HepG2 (cell line): Measurements from ENCODE around the gene MSANTD1. TPM values are rescaled to one million over a fixed set of nuclear protein-coding genes. Genes with fewer than 3 reads are reported as not detected.

Experiments used
- ATAC-seq: fragments of 200-7000 bp; cut with Tn5 transposase; 3 replicates; pipeline ENCODE4 v1.9.1; 2020; ENCODE audit warnings: mild to moderate bottlenecking, moderate library complexity
- BruUV-seq: library from RNA; stranded (reverse); fragments of 400-500 nt; replicated peaks from 2 replicates; lab custom pipeline; 2021; lab: Mats Ljungman, UMichigan
- CTCF ChIA-PET: fragments of 300-600 bp; formaldehyde crosslinking; extraction: SDS; loops from one replicate; lab custom pipeline; 2021; ENCODE audit warnings: low total read pairs, inconsistent platforms, low intra/inter-chr PET ratio; lab: Yijun Ruan, JAX
- POLR2A ChIA-PET: fragments of 350-600 bp; sonication (Branson Sonifier 250); formaldehyde crosslinking; loops from one replicate; lab custom pipeline; 2020; ENCODE audit warnings: antibody characterized with exemption, inconsistent platforms; lab: Yijun Ruan, JAX
- DNase-seq: peaks from one replicate; pipeline ENCODE4 v3.0.0-alpha.2; 2015; ENCODE audit warnings: low spot score
- FAIRE-seq: peaks from 3 replicates; lab custom pipeline; 2011; peaks lifted over from hg19 to GRCh38; lab: Jason Lieb, UNC
- H2AFZ ChIP-seq: one replicate; pipeline ENCODE4 v1.6.1; 2011; ENCODE audit warnings: low read length, inconsistent platforms
- H3K27ac ChIP-seq: fragments of 300-600 bp; 3 replicates; pipeline ENCODE4 v1.8.0; 2011; ENCODE audit warnings: mixed run types, mild to moderate bottlenecking, mixed read lengths, low read length, inconsistent platforms; ENCODE audit not compliant: insufficient read depth; ENCODE audit errors: extremely low read length
- H3K27me3 ChIP-seq, 2 experiments: fragments of 200-600 bp in 1 of 2; 2 replicates in 1 of 2; 3 replicates in 1 of 2; pipeline versions ENCODE4 v1.6.0 to v1.8.0; 2011; ENCODE audit warnings: low read length in 2 of 2, mild to moderate bottlenecking in 2 of 2, moderate library complexity in 2 of 2, inconsistent platforms in 1 of 2; ENCODE audit not compliant: insufficient read depth in 2 of 2, control insufficient read depth in 1 of 2
- H3K36me3 ChIP-seq, 2 experiments: fragments of 200-600 bp in 1 of 2; replicated peaks in 1 of 2; 2 replicates in 1 of 2; 3 replicates in 1 of 2; pipeline versions ENCODE4 v1.5.1 to v1.8.0; 2011; ENCODE audit warnings: low read length in 2 of 2, inconsistent platforms in 1 of 2; ENCODE audit not compliant: insufficient read depth in 2 of 2, control insufficient read depth in 1 of 2
- H3K4me1 ChIP-seq: 2 replicates; pipeline ENCODE4 v1.5.1; 2012; ENCODE audit warnings: low read length, inconsistent platforms; ENCODE audit not compliant: insufficient read depth
- H3K4me2 ChIP-seq: 2 replicates; pipeline ENCODE4 v1.6.0; 2011; ENCODE audit warnings: low read depth, low read length, inconsistent platforms
- H3K4me3 ChIP-seq, 3 experiments: fragments of 200-600 bp in 1 of 3; sonication (generic), shearing (Covaris generic) in 1 of 3; replicated peaks in 1 of 3; 2 replicates each; pipeline ENCODE4 v1.5.1; 2011 to 2016; ENCODE audit warnings: low read length in 3 of 3, inconsistent platforms in 2 of 3, low read depth in 2 of 3, mild to moderate bottlenecking in 2 of 3, control low read depth in 1 of 3, mixed read lengths in 1 of 3; ENCODE audit not compliant: insufficient read depth in 1 of 3
- H3K79me2 ChIP-seq: one replicate; pipeline ENCODE4 v1.6.1; 2011; ENCODE audit warnings: low read length, inconsistent platforms; ENCODE audit not compliant: insufficient read depth
- H3K9ac ChIP-seq: 2 replicates; pipeline ENCODE4 v1.6.0; 2011; ENCODE audit warnings: mild to moderate bottlenecking, low read depth, low read length, inconsistent platforms; ENCODE audit not compliant: insufficient read depth
- H3K9me3 ChIP-seq: 2 replicates; pipeline ENCODE4 v1.5.1; 2012; ENCODE audit warnings: mild to moderate bottlenecking, low read length
- H4K20me1 ChIP-seq: 2 replicates; pipeline ENCODE4 v1.6.0; 2011; ENCODE audit warnings: inconsistent platforms, mild to moderate bottlenecking, low read length, moderate library complexity; ENCODE audit not compliant: insufficient read depth
- ADNP ChIP-seq: sonication (generic); formaldehyde crosslinking; IDR thresholded peaks from 2 replicates; pipeline ENCODE4 v1.4.0; 2020; ENCODE audit warnings: missing genetic modification reagents
- WGBS: methylation state at CpG from one replicate; pipeline ENCODE4 v1.1.6; 2017; ENCODE audit warnings: low lambda C conversion rate; 5-methylcytosine and 5-hydroxymethylcytosine counted together
- in situ Hi-C: cut with HindIII; loops from 2 replicates; pipeline ENCODE4 v1.10.0; 2017; ENCODE audit warnings: low pct_unique_long_range_greater_than_20kb; ENCODE audit not compliant: extremely low pct_ligation_motif_present
- intact Hi-C: fragments of 100-400 bp; cut with micrococcal nuclease; formaldehyde crosslinking; loops from one replicate; pipeline ENCODE4 v1.10.0; 2022; ENCODE audit not compliant: unreplicated experiment
- polyA plus RNA-seq, 8 experiments: library from polyadenylated mRNA; depleted of rRNA in 3 of 8; stranded (reverse) in 7 of 8; unstranded in 1 of 8; fragments of >200 nt; fragmentation: Illumina TruSeq in 4 of 8; extraction: Trizol in 4 of 8; gene quantifications; 2 replicates each; pipeline versions ENCODE4 v1.2.1 to v1.2.3, GENCODE V29; 2011 to 2016; ENCODE audit warnings: low read depth in 4 of 8, missing spikeins in 1 of 8, mixed read lengths in 1 of 8; ENCODE audit not compliant: insufficient read depth in 1 of 8
- total RNA-seq, 5 experiments: library from RNA; depleted of rRNA; stranded (reverse); fragments of >200 nt; fragmentation: Illumina TruSeq; extraction: Trizol; gene quantifications; 2 replicates each; pipeline ENCODE4 v1.2.3, GENCODE V29; 2016; ENCODE audit warnings: low read depth in 1 of 5
- TF ChIP-seq, protein P1 (sequence below): sonication (generic); formaldehyde crosslinking; IDR thresholded peaks from 2 replicates; pipeline ENCODE4 v1.5.1; 2020; ENCODE audit warnings: mild to moderate bottlenecking, missing genetic modification reagents, moderate library complexity

MSANTD1 gene
- total and polyA plus RNA-seq, 2 of the 13 experiments (the other 11 are each of a cell fraction or from before 2014, with no cell fraction given) = 0.22 to 0.40 TPM

DNA sequence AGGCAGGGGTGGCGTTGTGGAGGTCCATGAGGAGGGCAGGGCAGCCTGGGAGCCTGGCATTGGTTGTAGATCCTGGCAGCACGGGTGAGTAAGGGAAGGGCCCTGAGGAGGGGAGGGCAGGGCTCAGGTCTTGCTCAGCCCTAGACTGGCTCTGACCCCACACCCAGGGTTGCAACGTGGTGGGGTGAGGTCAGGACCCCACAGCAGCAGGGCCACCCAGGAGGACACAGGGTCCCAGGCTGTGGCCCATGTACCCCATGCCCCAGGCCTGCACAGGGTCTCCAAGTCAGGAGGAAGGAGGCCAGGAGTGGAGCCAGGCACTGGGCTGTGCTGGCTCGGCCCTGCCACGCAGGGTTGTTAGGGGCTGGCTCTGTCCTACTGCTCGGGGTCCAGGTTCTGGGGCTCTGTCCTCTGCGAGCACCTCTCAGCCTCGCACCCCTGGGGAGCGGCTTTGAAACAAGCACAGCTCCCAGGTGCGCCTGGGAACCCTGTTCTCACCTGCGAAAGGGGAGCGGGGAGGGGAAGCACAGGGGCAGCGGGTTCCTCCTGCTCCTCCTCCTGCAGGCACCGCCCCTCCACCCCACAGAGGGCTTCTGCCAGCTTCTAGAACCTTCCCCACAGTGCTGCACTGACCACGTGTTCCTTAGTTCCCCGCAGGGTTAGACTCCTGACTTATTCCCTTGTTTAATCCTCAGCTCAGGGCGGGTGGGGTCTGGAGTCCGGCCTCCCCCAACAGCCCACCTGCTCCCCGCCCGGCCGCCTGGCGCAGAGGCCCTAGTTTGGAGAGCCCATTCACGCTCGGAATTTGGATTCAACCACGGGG lies 20.4 kb downstream of the MSANTD1 start:
- no peak overlapping the region for H3K4me2 ChIP-seq
- no peaks in the 10 kb centered on the region for H3K79me2 ChIP-seq
- FAIRE-seq = no peak
- BruUV-seq = no TSS peak
- peaks cover 2 to 49% of the 10 kb centered on the region in 2 experiments for H3K27me3 ChIP-seq
- DNase-seq = no peak
- H3K4me1 ChIP-seq = peaks cover 33% of the 10 kb centered on the region
- ChIA-PET POLR2A (interaction anchor here (0.8 kb wide), 1 partner anchor 16 kb away, joined by 3 read pairs; no protein-coding TSS in a partner anchor), CTCF (no interaction called here)
- no peaks in the 10 kb centered on the region for H3K36me3 ChIP-seq
- no peak for TF ChIP-seq ADNP (CRISPR knock-in tag)
- TF ChIP-seq, protein P1, sequence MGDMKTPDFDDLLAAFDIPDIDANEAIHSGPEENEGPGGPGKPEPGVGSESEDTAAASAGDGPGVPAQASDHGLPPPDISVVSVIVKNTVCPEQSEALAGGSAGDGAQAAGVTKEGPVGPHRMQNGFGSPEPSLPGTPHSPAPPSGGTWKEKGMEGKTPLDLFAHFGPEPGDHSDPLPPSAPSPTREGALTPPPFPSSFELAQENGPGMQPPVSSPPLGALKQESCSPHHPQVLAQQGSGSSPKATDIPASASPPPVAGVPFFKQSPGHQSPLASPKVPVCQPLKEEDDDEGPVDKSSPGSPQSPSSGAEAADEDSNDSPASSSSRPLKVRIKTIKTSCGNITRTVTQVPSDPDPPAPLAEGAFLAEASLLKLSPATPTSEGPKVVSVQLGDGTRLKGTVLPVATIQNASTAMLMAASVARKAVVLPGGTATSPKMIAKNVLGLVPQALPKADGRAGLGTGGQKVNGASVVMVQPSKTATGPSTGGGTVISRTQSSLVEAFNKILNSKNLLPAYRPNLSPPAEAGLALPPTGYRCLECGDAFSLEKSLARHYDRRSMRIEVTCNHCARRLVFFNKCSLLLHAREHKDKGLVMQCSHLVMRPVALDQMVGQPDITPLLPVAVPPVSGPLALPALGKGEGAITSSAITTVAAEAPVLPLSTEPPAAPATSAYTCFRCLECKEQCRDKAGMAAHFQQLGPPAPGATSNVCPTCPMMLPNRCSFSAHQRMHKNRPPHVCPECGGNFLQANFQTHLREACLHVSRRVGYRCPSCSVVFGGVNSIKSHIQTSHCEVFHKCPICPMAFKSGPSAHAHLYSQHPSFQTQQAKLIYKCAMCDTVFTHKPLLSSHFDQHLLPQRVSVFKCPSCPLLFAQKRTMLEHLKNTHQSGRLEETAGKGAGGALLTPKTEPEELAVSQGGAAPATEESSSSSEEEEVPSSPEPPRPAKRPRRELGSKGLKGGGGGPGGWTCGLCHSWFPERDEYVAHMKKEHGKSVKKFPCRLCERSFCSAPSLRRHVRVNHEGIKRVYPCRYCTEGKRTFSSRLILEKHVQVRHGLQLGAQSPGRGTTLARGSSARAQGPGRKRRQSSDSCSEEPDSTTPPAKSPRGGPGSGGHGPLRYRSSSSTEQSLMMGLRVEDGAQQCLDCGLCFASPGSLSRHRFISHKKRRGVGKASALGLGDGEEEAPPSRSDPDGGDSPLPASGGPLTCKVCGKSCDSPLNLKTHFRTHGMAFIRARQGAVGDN (CRISPR knock-in tag) = peak; percentile 31; the same call in 1 of the 2 replicates
- in situ Hi-C loops = no loop called here
- H3K9ac ChIP-seq = no peak overlapping the region
- intact Hi-C loops = loop anchor here (10.0 kb wide), 1 partner anchor 65 kb away; no protein-coding TSS in a partner anchor
- H4K20me1 ChIP-seq = no peaks in the 10 kb centered on the region
- no peak overlapping the region; a peak in 1 of 6 replicates for H3K4me3 ChIP-seq
- H2AFZ ChIP-seq = no peak overlapping the region
- no peaks in the 10 kb centered on the region for H3K9me3 ChIP-seq
- H3K27ac ChIP-seq = no peak overlapping the region
- ATAC-seq = peak; percentile 58
- WGBS = 56% methylated on average over 16 of the region's 25 CpGs
